SK-N-SH (cell line): ENCODE data around the gene CEP78. TPM values are rescaled to one million over a fixed set of nuclear protein-coding genes. Genes with fewer than 3 reads are reported as not detected.
"Not testable (repeated sequence)": the region's sequence is repeated elsewhere in the genome, so short reads cannot be mapped to it uniquely, and the experiment has no call there.

Experiments
- CTCF ChIA-PET: fragments of 300-600, 350-600 bp; formaldehyde crosslinking; extraction: SDS; loops from one replicate; lab custom pipeline; 2021; lab: Yijun Ruan, JAX
- POLR2A ChIA-PET: fragments of 350-600 bp; sonication (Branson Sonifier 250); formaldehyde crosslinking; extraction: SDS; loops from one replicate; lab custom pipeline; 2020; ENCODE audit warnings: antibody characterized with exemption, inconsistent platforms; lab: Yijun Ruan, JAX
- DNase-seq: peaks from one replicate; pipeline ENCODE4 v3.0.0; 2012
- H2AFZ ChIP-seq: fragments of 200-600 bp; sonication (generic); 2 replicates; pipeline ENCODE4 v1.8.1; 2016; ENCODE audit warnings: antibody characterized with exemption, mild to moderate bottlenecking, low read depth
- H3F3A ChIP-seq: fragments of 200-600 bp; sonication (generic); replicated peaks from 2 replicates; pipeline ENCODE3; 2016; ENCODE audit warnings: antibody characterized with exemption, mild to moderate bottlenecking; ENCODE audit not compliant: insufficient read depth
- H3K27ac ChIP-seq, 2 experiments: fragments of 200-500 bp in 1 of 2; fragments of 200-600 bp in 1 of 2; sonication (Bioruptor generic) in 1 of 2; sonication (generic), shearing (Covaris generic) in 1 of 2; 2 replicates each; pipeline versions ENCODE4 v1.5.1 to v1.6.1; 2014 to 2016; ENCODE audit warnings: low read depth in 2 of 2, inconsistent platforms in 1 of 2, low read length in 1 of 2, mild to moderate bottlenecking in 1 of 2, mixed read lengths in 1 of 2
- H3K27me3 ChIP-seq: fragments of 200-600 bp; sonication (generic), shearing (Covaris generic); 2 replicates; pipeline ENCODE4 v1.6.1; 2016; ENCODE audit warnings: mixed run types; ENCODE audit not compliant: insufficient read depth
- H3K36me3 ChIP-seq, 2 experiments: fragments of 200-500 bp in 1 of 2; fragments of 200-600 bp in 1 of 2; sonication (Bioruptor generic) in 1 of 2; sonication (generic) in 1 of 2; replicated peaks in 1 of 2; 2 replicates each; pipeline versions ENCODE3 to v1.5.1; 2014 to 2016; ENCODE audit warnings: low read length in 1 of 2, mild to moderate bottlenecking in 1 of 2; ENCODE audit not compliant: insufficient read depth in 2 of 2, control insufficient read depth in 1 of 2
- H3K4me1 ChIP-seq, 2 experiments: fragments of 200-500 bp in 1 of 2; fragments of 200-600 bp in 1 of 2; sonication (Bioruptor generic) in 1 of 2; sonication (generic), shearing (Covaris generic) in 1 of 2; 2 replicates each; pipeline versions ENCODE4 v1.5.1 to v1.6.1; 2014 to 2016; ENCODE audit warnings: low read depth in 1 of 2, low read length in 1 of 2, mixed run types in 1 of 2; ENCODE audit not compliant: insufficient read depth in 2 of 2, control insufficient read depth in 1 of 2
- H3K4me2 ChIP-seq: fragments of 200-600 bp; sonication (generic), shearing (Covaris generic); 2 replicates; pipeline ENCODE4 v1.6.1; 2017; ENCODE audit warnings: mixed run types
- H3K4me3 ChIP-seq, 2 experiments: fragments of 200-500 bp in 1 of 2; fragments of 200-600 bp in 1 of 2; sonication (Bioruptor generic) in 1 of 2; sonication (generic), shearing (Covaris generic) in 1 of 2; 2 replicates each; pipeline versions ENCODE4 v1.5.1 to v1.8.1; 2014 to 2016; ENCODE audit warnings: low read depth in 2 of 2, inconsistent platforms in 1 of 2, low read length in 1 of 2, mild to moderate bottlenecking in 1 of 2, mixed read lengths in 1 of 2, moderate library complexity in 1 of 2
- H3K79me2 ChIP-seq: fragments of 200-600 bp; sonication (generic); 2 replicates; pipeline ENCODE4 v1.8.1; 2017; ENCODE audit warnings: mild to moderate bottlenecking; ENCODE audit not compliant: insufficient read depth
- H3K9ac ChIP-seq: fragments of 200-600 bp; sonication (generic); 2 replicates; pipeline ENCODE4 v1.6.1; 2017; ENCODE audit warnings: mixed run types
- H3K9me2 ChIP-seq: fragments of 200-600 bp; sonication (generic); 2 replicates; pipeline ENCODE4 v1.6.1; 2017; ENCODE audit warnings: mixed run types
- H3K9me3 ChIP-seq: fragments of 200-600 bp; sonication (generic); 2 replicates; pipeline ENCODE4 v1.6.1; 2017; ENCODE audit warnings: mixed run types, mild to moderate bottlenecking, moderate library complexity
- H4K20me1 ChIP-seq: fragments of 200-600 bp; sonication (generic); 2 replicates; pipeline ENCODE4 v1.6.1; 2017; ENCODE audit warnings: mild to moderate bottlenecking, mixed run types; ENCODE audit not compliant: insufficient read depth
- CHD2 ChIP-seq: fragments of 150-350 bp; IDR thresholded peaks from 2 replicates; pipeline ENCODE4 v1.6.1; 2018; ENCODE audit warnings: low read length; ENCODE audit not compliant: partially characterized antibody
- ELF1 ChIP-seq: IDR thresholded peaks from 2 replicates; pipeline ENCODE4 v1.4.0; 2012
- FOSL2 ChIP-seq: IDR thresholded peaks from 2 replicates; pipeline ENCODE4 v1.4.0; 2012; ENCODE audit warnings: low read depth, mild to moderate bottlenecking, moderate library complexity, borderline replicate concordance
- IRF3 ChIP-seq: fragments of 150-350 bp; IDR thresholded peaks from 2 replicates; pipeline ENCODE4 v1.6.1; 2016; ENCODE audit warnings: mild to moderate bottlenecking, low read depth, low read length
- MEF2A ChIP-seq: IDR thresholded peaks from 2 replicates; pipeline ENCODE4 v1.4.0; 2012; ENCODE audit warnings: low read depth, borderline replicate concordance
- MXI1 ChIP-seq: IDR thresholded peaks from 2 replicates; pipeline ENCODE4 v1.6.1; 2012; ENCODE audit warnings: mild to moderate bottlenecking, low read depth, low read length, improper control_type of control experiment
- NFIC ChIP-seq: IDR thresholded peaks from 2 replicates; pipeline ENCODE4 v1.4.0; 2012; ENCODE audit warnings: borderline replicate concordance
- POLR2AphosphoS5 ChIP-seq: IDR thresholded peaks from 2 replicates; pipeline ENCODE4 v1.6.1; 2012; ENCODE audit warnings: low read depth, low read length
- SIN3A ChIP-seq: IDR thresholded peaks from 2 replicates; pipeline ENCODE4 v1.6.1; 2012; ENCODE audit warnings: low read depth, mild to moderate bottlenecking, low read length, moderate library complexity, borderline replicate concordance
- SMC3 ChIP-seq: IDR thresholded peaks from 2 replicates; pipeline ENCODE4 v1.6.1; 2012; ENCODE audit warnings: low read depth, low read length, improper control_type of control experiment
- TCF12 ChIP-seq: IDR thresholded peaks from 2 replicates; pipeline ENCODE4 v1.4.0; 2012
- USF1 ChIP-seq: IDR thresholded peaks from 2 replicates; pipeline ENCODE4 v1.4.0; 2012; ENCODE audit warnings: low read depth, borderline replicate concordance
- WGBS: methylation state at CpG from one replicate; pipeline ENCODE4 v1.1.6; 2017; ENCODE audit warnings: low lambda C conversion rate; 5-methylcytosine and 5-hydroxymethylcytosine counted together
- polyA plus RNA-seq, 3 experiments: library from polyadenylated mRNA; depleted of rRNA; stranded (reverse); fragments of >200 nt; gene quantifications; 2 replicates each; pipeline ENCODE4 v1.2.3, GENCODE V29; 2012

Gene CEP78
- polyA plus RNA-seq, 1 of the 3 experiments (the other 2 are of a cell fraction), result 6.2 TPM

GRCh38 chr9:78221425-78221824 lies 14.4 kb upstream of the CEP78 start:
- DNase-seq, result no peak
- CTCF ChIA-PET, result no interaction called here
- Histone ChIP-seq H3K79me2 (no peaks in the 10 kb centered on the region), H3K4me2 (no peak overlapping the region), H2AFZ (no peak overlapping the region), H3K27ac (no peak overlapping the region), H3K4me3 (no peak overlapping the region), H3K9me2 (no peaks in the 10 kb centered on the region), H3K4me1 (no peaks in the 10 kb centered on the region), H4K20me1 (no peaks in the 10 kb centered on the region), H3K36me3 (no peaks in the 10 kb centered on the region), H3K27me3 (no peaks in the 10 kb centered on the region)
- WGBS, result 29% methylated on average over 2 of the region's 2 CpGs
- POLR2A ChIA-PET, result no interaction called here
- no peak for TF ChIP-seq SMC3
- no peak for TF ChIP-seq POLR2AphosphoS5
- TF ChIP-seq SIN3A, result no peak
- no peak for TF ChIP-seq ELF1
- TF ChIP-seq FOSL2, result no peak
- TF ChIP-seq USF1, result no peak
- TF ChIP-seq MXI1, result no peak
- TF ChIP-seq NFIC, result no peak
- TF ChIP-seq, all 33 proteins: peak for 0
- Histone ChIP-seq H3K9me3 (no peaks in the 10 kb centered on the region), H3F3A (no peaks in the 10 kb centered on the region), H3K9ac (no peak overlapping the region)

GRCh38 chr9:78221841-78222240 lies 14.0 kb upstream of the CEP78 start:
- DNase-seq, H3F3A ChIP-seq, H3K4me1 ChIP-seq, H3K27ac ChIP-seq, H3K9ac ChIP-seq, H4K20me1 ChIP-seq, H3K79me2 ChIP-seq, POLR2A ChIA-PET, H3K4me2 ChIP-seq, H3K36me3 ChIP-seq, H3K9me2 ChIP-seq, H2AFZ ChIP-seq, CTCF ChIA-PET, H3K4me3 ChIP-seq, H3K27me3 ChIP-seq, H3K9me3 ChIP-seq: not testable (repeated sequence)
- WGBS, result 40% methylated on average over 3 of the region's 3 CpGs

GRCh38 chr9:78230761-78231160 lies 5.1 kb upstream of the CEP78 start:
- Histone ChIP-seq H3K9ac (no peak overlapping the region), H3K9me2 (no peaks in the 10 kb centered on the region), H3F3A (no peaks in the 10 kb centered on the region), H2AFZ (no peak overlapping the region), H3K9me3 (no peaks in the 10 kb centered on the region), H3K4me3 (no peak overlapping the region), H3K36me3 (no peaks in the 10 kb centered on the region), H3K27me3 (no peaks in the 10 kb centered on the region), H4K20me1 (no peaks in the 10 kb centered on the region), H3K4me1 (no peaks in the 10 kb centered on the region; a peak in 1 of 4 replicates), H3K4me2 (no peak overlapping the region), H3K27ac (no peak overlapping the region), H3K79me2 (no peaks in the 10 kb centered on the region)
- DNase-seq, result no peak
- ChIA-PET POLR2A (no interaction called here), CTCF (interaction anchor here (1.0 kb wide), 1 partner anchor 23 kb away, joined by 3 read pairs; no protein-coding TSS in a partner anchor)
- 48% methylated on average over 3 of the region's 3 CpGs for whole genome bisulfite sequencing
- TF ChIP-seq IRF3 (no peak), CHD2 (no peak), ELF1 (no peak), TCF12 (no peak), MEF2A (no peak)

GRCh38 chr9:78232471-78232870 lies 3.4 kb upstream of the CEP78 start:
- POLR2A ChIA-PET, DNase-seq, H3K9ac ChIP-seq, H3K4me3 ChIP-seq, H3K4me2 ChIP-seq, H3K9me2 ChIP-seq, H3F3A ChIP-seq, H3K9me3 ChIP-seq, H3K4me1 ChIP-seq, H3K27ac ChIP-seq, H3K27me3 ChIP-seq, H4K20me1 ChIP-seq, CTCF ChIA-PET, H2AFZ ChIP-seq, H3K36me3 ChIP-seq: not testable (repeated sequence)
- peaks cover 13% of the 10 kb centered on the region for H3K79me2 ChIP-seq
- 87% methylated on average over 5 of the region's 5 CpGs for WGBS
